Measurements from ENCODE around the gene TLR5. TPM values are rescaled to one million over a fixed set of nuclear protein-coding genes. Genes with fewer than 3 reads are reported as not detected.

The TLR5 gene
- total and polyA plus RNA-seq, 2 donors (not counting 1 experiment from before 2014, with no cell fraction given): 0.17 to 0.19 TPM

GRCh38 chr1:223067914-223068313 lies 75.1 kb downstream of the TLR5 start:
- Histone ChIP-seq H3K4me3 (replicated peaks in 1 of 4; ENCODE audit: control extremely low read depth in 1 of 4, insufficient read depth in 1 of 4, low read depth in 3 of 4, low read length in 4 of 4) (no peak overlapping the region), H3K79me2 (ENCODE audit: control insufficient read depth, insufficient read depth, low read length) (no peaks in the 10 kb centered on the region), H3K9ac (ENCODE audit: insufficient read depth, low read length) (no peak overlapping the region), H4K20me1 (ENCODE audit: control insufficient read depth, extremely low read depth, insufficient read depth, low read length) (no peaks in the 10 kb centered on the region), H3K4me2 (ENCODE audit: extremely low read depth, insufficient read depth, low read length) (no peak overlapping the region), H3K9me3 (ENCODE audit: control insufficient read depth, insufficient read depth, low read depth, low read length) (no peaks in the 10 kb centered on the region), H2AFZ (ENCODE audit: low read length) (no peak overlapping the region), H3K4me1 (ENCODE audit: control insufficient read depth, extremely low read depth, insufficient read depth, low read length) (no peaks in the 10 kb centered on the region), H3K27ac (ENCODE audit: insufficient read depth, low read length) (no peak overlapping the region), H3K36me3 (ENCODE audit: control insufficient read depth, insufficient read depth, low read length) (no peaks in the 10 kb centered on the region), H3K27me3 (ENCODE audit: control insufficient read depth, insufficient read depth, low read length) (peaks cover 2% of the 10 kb centered on the region)
- DNase-seq (ENCODE audit: low read depth in 2 of 2): no peak
- TF ChIP-seq EZH2 (IDR thresholded peaks at IDR 0.05; ENCODE audit: low read length, missing control alignments): no peak
- TF ChIP-seq, protein P1, sequence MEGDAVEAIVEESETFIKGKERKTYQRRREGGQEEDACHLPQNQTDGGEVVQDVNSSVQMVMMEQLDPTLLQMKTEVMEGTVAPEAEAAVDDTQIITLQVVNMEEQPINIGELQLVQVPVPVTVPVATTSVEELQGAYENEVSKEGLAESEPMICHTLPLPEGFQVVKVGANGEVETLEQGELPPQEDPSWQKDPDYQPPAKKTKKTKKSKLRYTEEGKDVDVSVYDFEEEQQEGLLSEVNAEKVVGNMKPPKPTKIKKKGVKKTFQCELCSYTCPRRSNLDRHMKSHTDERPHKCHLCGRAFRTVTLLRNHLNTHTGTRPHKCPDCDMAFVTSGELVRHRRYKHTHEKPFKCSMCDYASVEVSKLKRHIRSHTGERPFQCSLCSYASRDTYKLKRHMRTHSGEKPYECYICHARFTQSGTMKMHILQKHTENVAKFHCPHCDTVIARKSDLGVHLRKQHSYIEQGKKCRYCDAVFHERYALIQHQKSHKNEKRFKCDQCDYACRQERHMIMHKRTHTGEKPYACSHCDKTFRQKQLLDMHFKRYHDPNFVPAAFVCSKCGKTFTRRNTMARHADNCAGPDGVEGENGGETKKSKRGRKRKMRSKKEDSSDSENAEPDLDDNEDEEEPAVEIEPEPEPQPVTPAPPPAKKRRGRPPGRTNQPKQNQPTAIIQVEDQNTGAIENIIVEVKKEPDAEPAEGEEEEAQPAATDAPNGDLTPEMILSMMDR (conservative IDR thresholded peaks at IDR 0.05 in 1 of 2, IDR thresholded peaks at IDR 0.05 in 1 of 2; ENCODE audit: low read depth in 1 of 2, low read length in 2 of 2): no peak

DNA sequence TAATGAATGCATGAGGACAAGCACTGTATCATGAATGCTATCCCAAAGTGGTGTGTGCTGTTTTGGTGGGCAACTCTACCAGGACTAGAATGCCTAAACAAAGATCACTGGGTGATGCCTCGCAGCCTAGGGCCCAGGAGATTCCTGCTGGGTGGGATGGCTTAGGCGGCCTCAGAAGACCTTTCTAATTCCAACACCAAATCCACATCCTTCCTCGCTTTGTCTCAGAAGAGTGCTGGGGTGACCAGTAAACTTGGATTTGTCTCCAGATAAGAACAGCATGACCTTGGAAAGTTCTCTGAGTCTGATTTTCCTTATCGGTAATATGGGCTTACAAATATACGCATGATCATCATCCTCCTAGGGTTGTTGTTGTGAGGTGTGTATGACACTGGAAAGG lies 76.6 kb downstream of the TLR5 start:
- H3K4me1 ChIP-seq (ENCODE audit: control insufficient read depth, extremely low read depth, insufficient read depth, low read length): no peaks in the 10 kb centered on the region
- no peaks in the 10 kb centered on the region for H3K36me3 ChIP-seq (ENCODE audit: control insufficient read depth, insufficient read depth, low read length)

GRCh38 chr1:223062177-223062576 lies 80.9 kb downstream of the TLR5 start:
- Histone ChIP-seq H4K20me1 (ENCODE audit: control insufficient read depth, extremely low read depth, insufficient read depth, low read length) (no peaks in the 10 kb centered on the region), H3K4me1 (ENCODE audit: control insufficient read depth, extremely low read depth, insufficient read depth, low read length) (no peaks in the 10 kb centered on the region), H3K79me2 (ENCODE audit: control insufficient read depth, insufficient read depth, low read length) (no peaks in the 10 kb centered on the region), H3K27me3 (ENCODE audit: control insufficient read depth, insufficient read depth, low read length) (no peaks in the 10 kb centered on the region), H3K27ac (ENCODE audit: insufficient read depth, low read length) (no peak overlapping the region), H3K4me2 (ENCODE audit: extremely low read depth, insufficient read depth, low read length) (no peak overlapping the region), H3K4me3 (replicated peaks in 1 of 4; ENCODE audit: control extremely low read depth in 1 of 4, insufficient read depth in 1 of 4, low read depth in 3 of 4, low read length in 4 of 4) (no peak overlapping the region), H3K36me3 (ENCODE audit: control insufficient read depth, insufficient read depth, low read length) (no peaks in the 10 kb centered on the region), H3K9me3 (ENCODE audit: control insufficient read depth, insufficient read depth, low read depth, low read length) (no peaks in the 10 kb centered on the region), H2AFZ (ENCODE audit: low read length) (no peak overlapping the region), H3K9ac (ENCODE audit: insufficient read depth, low read length) (no peak overlapping the region)
- DNase-seq (ENCODE audit: low read depth in 2 of 2): no peak
- no peak for TF ChIP-seq EZH2 (IDR thresholded peaks at IDR 0.05; ENCODE audit: low read length, missing control alignments)
- TF ChIP-seq, protein P1 (conservative IDR thresholded peaks at IDR 0.05 in 1 of 2, IDR thresholded peaks at IDR 0.05 in 1 of 2; ENCODE audit: low read depth in 1 of 2, low read length in 2 of 2): no peak

More for the DNA sequence above, 76.6 kb downstream of the TLR5 start:
- no peak overlapping the region for H2AFZ ChIP-seq (ENCODE audit: low read length)
- no peak overlapping the region for H3K27ac ChIP-seq (ENCODE audit: insufficient read depth, low read length)
- no peaks in the 10 kb centered on the region for H3K79me2 ChIP-seq (ENCODE audit: control insufficient read depth, insufficient read depth, low read length)
- no peaks in the 10 kb centered on the region for H4K20me1 ChIP-seq (ENCODE audit: control insufficient read depth, extremely low read depth, insufficient read depth, low read length)
- H3K27me3 ChIP-seq (ENCODE audit: control insufficient read depth, insufficient read depth, low read length): no peaks in the 10 kb centered on the region
- H3K9ac ChIP-seq (ENCODE audit: insufficient read depth, low read length): no peak overlapping the region
- no peak overlapping the region for H3K4me3 ChIP-seq (replicated peaks in 1 of 4; ENCODE audit: control extremely low read depth in 1 of 4, insufficient read depth in 1 of 4, low read depth in 3 of 4, low read length in 4 of 4)
- no peaks in the 10 kb centered on the region for H3K9me3 ChIP-seq (ENCODE audit: control insufficient read depth, insufficient read depth, low read depth, low read length)
- TF ChIP-seq, protein P1 (conservative IDR thresholded peaks at IDR 0.05 in 1 of 2, IDR thresholded peaks at IDR 0.05 in 1 of 2; ENCODE audit: low read depth in 1 of 2, low read length in 2 of 2): no peak
- TF ChIP-seq EZH2 (IDR thresholded peaks at IDR 0.05; ENCODE audit: low read length, missing control alignments): no peak
- no peak for DNase-seq (ENCODE audit: low read depth in 2 of 2)
- no peak overlapping the region for H3K4me2 ChIP-seq (ENCODE audit: extremely low read depth, insufficient read depth, low read length)
